ENCODE measurements around the gene ADGRB3.

The ADGRB3 gene

GRCh38 chr6:68642977-68643376 lies 7.9 kb downstream of the ADGRB3 start:
- Histone ChIP-seq H3K9me3 (ENCODE audit: control insufficient read depth in 2 of 2, low read length in 2 of 2) (no peaks in the 10 kb centered on the region), H3K27ac (ENCODE audit: low read length) (no peak overlapping the region), H3K4me3 (ENCODE audit: low read length in 2 of 2) (no peak overlapping the region), H3K27me3 (ENCODE audit: control insufficient read depth in 1 of 2, insufficient read depth in 2 of 2, low read length in 2 of 2) (peaks cover 4 to 9% of the 10 kb centered on the region in 2 donors), H3K9ac (ENCODE audit: low read length in 2 of 2) (no peak overlapping the region), H3K36me3 (ENCODE audit: control insufficient read depth in 2 of 2, insufficient read depth in 2 of 2, low read length in 2 of 2) (no peaks in the 10 kb centered on the region), H3K4me1 (ENCODE audit: control insufficient read depth, insufficient read depth, low read length) (no peaks in the 10 kb centered on the region)

DNA sequence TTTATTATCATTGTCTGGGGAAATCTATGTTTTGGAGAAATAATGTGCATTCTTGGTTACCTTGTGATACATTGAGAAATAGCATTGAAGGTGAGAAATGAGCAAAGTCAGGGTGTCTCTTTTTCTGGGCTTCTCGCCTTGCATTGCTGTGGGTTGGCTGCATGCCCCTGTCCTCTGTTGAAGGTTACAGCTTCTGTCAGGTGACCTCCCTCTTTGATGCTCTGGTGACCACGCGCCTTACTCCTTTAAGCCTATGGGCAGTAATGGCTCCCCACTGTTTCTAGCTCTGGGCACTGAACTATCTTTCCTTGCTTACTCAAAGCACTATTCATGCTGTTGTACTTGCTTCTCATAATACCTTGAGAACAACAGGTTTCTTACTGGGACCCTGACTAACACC lies 14.6 kb downstream of the ADGRB3 start:
- no peak overlapping the region for H3K9ac ChIP-seq (ENCODE audit: low read length in 2 of 2)
- no peak overlapping the region for H3K4me3 ChIP-seq (ENCODE audit: low read length in 2 of 2)
- no peaks in the 10 kb centered on the region for H3K4me1 ChIP-seq (ENCODE audit: control insufficient read depth, insufficient read depth, low read length)
- no peak overlapping the region for H3K27ac ChIP-seq (ENCODE audit: low read length)
- H3K36me3 ChIP-seq (ENCODE audit: control insufficient read depth in 2 of 2, insufficient read depth in 2 of 2, low read length in 2 of 2) = no peaks in the 10 kb centered on the region
- H3K27me3 ChIP-seq (ENCODE audit: control insufficient read depth in 1 of 2, insufficient read depth in 2 of 2, low read length in 2 of 2) = no peaks in the 10 kb centered on the region
- no peaks in the 10 kb centered on the region for H3K9me3 ChIP-seq (ENCODE audit: control insufficient read depth in 2 of 2, low read length in 2 of 2)

- Histone ChIP-seq H3K4me1 (ENCODE audit: control insufficient read depth, insufficient read depth, low read length) (no peaks in the 10 kb centered on the region), H3K9me3 (ENCODE audit: control insufficient read depth in 2 of 2, low read length in 2 of 2) (no peaks in the 10 kb centered on the region), H3K27me3 (ENCODE audit: control insufficient read depth in 1 of 2, insufficient read depth in 2 of 2, low read length in 2 of 2) (no peaks in the 10 kb centered on the region), H3K4me3 (ENCODE audit: low read length in 2 of 2) (no peak overlapping the region), H3K9ac (ENCODE audit: low read length in 2 of 2) (no peak overlapping the region), H3K36me3 (ENCODE audit: control insufficient read depth in 2 of 2, insufficient read depth in 2 of 2, low read length in 2 of 2) (no peaks in the 10 kb centered on the region), H3K27ac (ENCODE audit: low read length) (no peak overlapping the region)
These were observed 15.1 kb downstream of the ADGRB3 start for GRCh38 chr6:68650142-68650541.

- Histone ChIP-seq H3K4me3 (ENCODE audit: low read length in 2 of 2) (no peak overlapping the region), H3K4me1 (ENCODE audit: control insufficient read depth, insufficient read depth, low read length) (no peaks in the 10 kb centered on the region), H3K27me3 (ENCODE audit: control insufficient read depth in 1 of 2, insufficient read depth in 2 of 2, low read length in 2 of 2) (no peaks in the 10 kb centered on the region), H3K27ac (ENCODE audit: low read length) (no peak overlapping the region), H3K36me3 (ENCODE audit: control insufficient read depth in 2 of 2, insufficient read depth in 2 of 2, low read length in 2 of 2) (no peaks in the 10 kb centered on the region), H3K9ac (ENCODE audit: low read length in 2 of 2) (no peak overlapping the region), H3K9me3 (ENCODE audit: control insufficient read depth in 2 of 2, low read length in 2 of 2) (no peaks in the 10 kb centered on the region)
These were observed 16.2 kb downstream of the ADGRB3 start for GRCh38 chr6:68651011-68651985.

DNA sequence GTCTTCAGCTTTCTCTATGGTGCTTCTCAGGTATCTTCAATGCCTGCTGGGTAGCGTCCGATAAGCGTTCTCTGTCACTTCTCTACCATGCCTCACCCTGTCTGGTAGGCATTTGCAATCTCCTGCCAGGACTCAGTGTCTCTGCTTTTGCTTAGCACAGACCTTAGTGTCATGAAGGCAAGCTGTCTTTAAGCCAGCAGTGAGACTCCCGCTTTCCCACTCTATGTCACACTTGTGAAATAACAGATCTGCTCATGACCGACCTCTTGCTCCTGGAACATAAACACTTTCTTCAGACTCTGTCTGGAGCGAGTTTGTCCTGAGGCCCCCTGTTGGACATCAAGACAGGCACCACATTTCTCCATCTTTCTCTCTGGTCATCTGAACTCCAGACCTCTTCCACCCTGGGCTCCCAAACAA lies 17.0 kb downstream of the ADGRB3 start:
- no peaks in the 10 kb centered on the region for H3K36me3 ChIP-seq (ENCODE audit: control insufficient read depth in 2 of 2, insufficient read depth in 2 of 2, low read length in 2 of 2)
- H3K4me3 ChIP-seq (ENCODE audit: low read length in 2 of 2) = no peak overlapping the region
- no peaks in the 10 kb centered on the region for H3K9me3 ChIP-seq (ENCODE audit: control insufficient read depth in 2 of 2, low read length in 2 of 2)
- H3K4me1 ChIP-seq (ENCODE audit: control insufficient read depth, insufficient read depth, low read length) = no peaks in the 10 kb centered on the region
- no peaks in the 10 kb centered on the region for H3K27me3 ChIP-seq (ENCODE audit: control insufficient read depth in 1 of 2, insufficient read depth in 2 of 2, low read length in 2 of 2)
- no peak overlapping the region for H3K9ac ChIP-seq (ENCODE audit: low read length in 2 of 2)
- H3K27ac ChIP-seq (ENCODE audit: low read length) = no peak overlapping the region

DNA sequence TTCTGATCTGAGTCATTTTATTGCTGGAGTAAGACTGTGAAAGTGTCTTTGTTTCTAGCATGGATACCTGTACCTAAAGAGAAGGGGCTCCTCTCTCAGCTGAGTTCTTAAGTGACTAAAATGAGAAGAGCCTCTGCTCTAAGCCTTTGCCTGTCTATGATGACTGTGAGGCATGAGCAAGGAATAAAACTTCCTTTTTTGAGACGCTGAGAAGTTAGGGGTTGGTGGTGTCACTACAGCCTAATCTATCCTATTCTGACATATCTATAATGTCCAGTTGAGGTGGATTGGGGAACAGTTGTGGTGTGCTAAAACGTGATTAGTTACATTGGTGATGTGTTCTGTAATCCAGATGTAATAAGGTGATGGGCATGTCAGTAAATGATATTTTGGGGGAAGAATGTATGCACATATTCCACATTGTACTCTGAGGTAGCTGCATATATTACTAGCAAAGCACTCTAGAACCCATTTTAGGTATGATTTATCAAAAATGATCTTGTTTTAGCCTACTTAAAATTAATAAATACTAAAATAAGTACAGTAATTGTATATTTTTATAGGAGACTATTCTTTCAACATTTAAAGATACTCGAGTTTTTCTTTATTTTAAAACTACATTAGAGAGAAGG lies 18.1 kb downstream of the ADGRB3 start:
- no peaks in the 10 kb centered on the region for H3K27me3 ChIP-seq (ENCODE audit: control insufficient read depth in 1 of 2, insufficient read depth in 2 of 2, low read length in 2 of 2)
- no peaks in the 10 kb centered on the region for H3K4me1 ChIP-seq (ENCODE audit: control insufficient read depth, insufficient read depth, low read length)
- no peaks in the 10 kb centered on the region for H3K9me3 ChIP-seq (ENCODE audit: control insufficient read depth in 2 of 2, low read length in 2 of 2)
- H3K9ac ChIP-seq (ENCODE audit: low read length in 2 of 2) = no peak overlapping the region
- H3K4me3 ChIP-seq (ENCODE audit: low read length in 2 of 2) = no peak overlapping the region
- H3K36me3 ChIP-seq (ENCODE audit: control insufficient read depth in 2 of 2, insufficient read depth in 2 of 2, low read length in 2 of 2) = no peaks in the 10 kb centered on the region
- H3K27ac ChIP-seq (ENCODE audit: low read length) = no peak overlapping the region

- Histone ChIP-seq H3K27ac (ENCODE audit: low read length) (no peak overlapping the region), H3K4me3 (ENCODE audit: low read length in 2 of 2) (no peak overlapping the region), H3K36me3 (ENCODE audit: control insufficient read depth in 2 of 2, insufficient read depth in 2 of 2, low read length in 2 of 2) (no peaks in the 10 kb centered on the region), H3K27me3 (ENCODE audit: control insufficient read depth in 1 of 2, insufficient read depth in 2 of 2, low read length in 2 of 2) (no peaks in the 10 kb centered on the region), H3K9ac (ENCODE audit: low read length in 2 of 2) (no peak overlapping the region), H3K9me3 (ENCODE audit: control insufficient read depth in 2 of 2, low read length in 2 of 2) (no peaks in the 10 kb centered on the region), H3K4me1 (ENCODE audit: control insufficient read depth, insufficient read depth, low read length) (no peaks in the 10 kb centered on the region)
These were observed 18.6 kb downstream of the ADGRB3 start for GRCh38 chr6:68653706-68654089.

DNA sequence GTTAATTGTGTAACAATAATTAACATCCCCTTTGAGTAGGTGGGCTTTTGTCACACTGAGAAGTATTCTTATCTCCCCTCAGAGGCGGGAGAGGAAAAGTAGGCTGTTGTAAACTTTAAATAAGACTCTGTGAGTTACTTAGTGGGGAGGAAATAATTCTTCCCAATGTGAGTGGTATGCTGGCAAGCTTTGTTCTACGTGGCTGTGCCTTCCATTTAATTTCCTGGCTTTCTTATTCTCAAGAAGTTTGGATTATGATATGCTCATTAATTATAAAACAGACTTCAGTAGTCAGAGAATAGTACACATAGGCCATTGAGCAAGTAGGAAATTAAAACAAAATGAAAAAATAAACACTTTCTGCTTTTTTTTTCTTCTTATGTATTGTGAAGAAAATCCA lies 19.1 kb downstream of the ADGRB3 start:
- Histone ChIP-seq H3K27ac (ENCODE audit: low read length) (no peak overlapping the region), H3K9me3 (ENCODE audit: control insufficient read depth in 2 of 2, low read length in 2 of 2) (no peaks in the 10 kb centered on the region), H3K27me3 (ENCODE audit: control insufficient read depth in 1 of 2, insufficient read depth in 2 of 2, low read length in 2 of 2) (no peaks in the 10 kb centered on the region), H3K4me1 (ENCODE audit: control insufficient read depth, insufficient read depth, low read length) (no peaks in the 10 kb centered on the region), H3K4me3 (ENCODE audit: low read length in 2 of 2) (no peak overlapping the region), H3K36me3 (ENCODE audit: control insufficient read depth in 2 of 2, insufficient read depth in 2 of 2, low read length in 2 of 2) (no peaks in the 10 kb centered on the region), H3K9ac (ENCODE audit: low read length in 2 of 2) (no peak overlapping the region)

DNA sequence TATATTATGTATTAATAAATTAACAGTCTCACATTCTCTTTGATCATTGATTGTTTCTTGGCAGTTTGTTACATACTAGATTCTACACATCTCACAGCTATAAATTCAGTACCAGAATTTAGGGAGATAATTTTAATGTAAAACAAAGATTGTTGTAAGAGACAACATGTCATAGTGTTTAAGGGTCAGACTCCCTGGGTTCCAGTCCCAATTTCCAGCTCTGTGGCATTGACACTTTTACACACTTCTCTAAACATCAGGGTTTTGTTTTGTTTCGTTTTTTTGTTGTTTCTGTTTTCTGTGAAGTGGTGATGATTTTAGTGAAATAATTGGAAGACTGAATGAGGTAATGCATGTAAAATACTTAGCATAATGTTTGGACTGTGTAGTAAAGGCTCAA lies 19.9 kb downstream of the ADGRB3 start:
- Histone ChIP-seq H3K9ac (ENCODE audit: low read length in 2 of 2) (no peak overlapping the region), H3K27me3 (ENCODE audit: control insufficient read depth in 1 of 2, insufficient read depth in 2 of 2, low read length in 2 of 2) (no peaks in the 10 kb centered on the region), H3K27ac (ENCODE audit: low read length) (no peak overlapping the region), H3K36me3 (ENCODE audit: control insufficient read depth in 2 of 2, insufficient read depth in 2 of 2, low read length in 2 of 2) (no peaks in the 10 kb centered on the region), H3K4me1 (ENCODE audit: control insufficient read depth, insufficient read depth, low read length) (no peaks in the 10 kb centered on the region), H3K4me3 (ENCODE audit: low read length in 2 of 2) (no peak overlapping the region), H3K9me3 (ENCODE audit: control insufficient read depth in 2 of 2, low read length in 2 of 2) (no peaks in the 10 kb centered on the region)

DNA sequence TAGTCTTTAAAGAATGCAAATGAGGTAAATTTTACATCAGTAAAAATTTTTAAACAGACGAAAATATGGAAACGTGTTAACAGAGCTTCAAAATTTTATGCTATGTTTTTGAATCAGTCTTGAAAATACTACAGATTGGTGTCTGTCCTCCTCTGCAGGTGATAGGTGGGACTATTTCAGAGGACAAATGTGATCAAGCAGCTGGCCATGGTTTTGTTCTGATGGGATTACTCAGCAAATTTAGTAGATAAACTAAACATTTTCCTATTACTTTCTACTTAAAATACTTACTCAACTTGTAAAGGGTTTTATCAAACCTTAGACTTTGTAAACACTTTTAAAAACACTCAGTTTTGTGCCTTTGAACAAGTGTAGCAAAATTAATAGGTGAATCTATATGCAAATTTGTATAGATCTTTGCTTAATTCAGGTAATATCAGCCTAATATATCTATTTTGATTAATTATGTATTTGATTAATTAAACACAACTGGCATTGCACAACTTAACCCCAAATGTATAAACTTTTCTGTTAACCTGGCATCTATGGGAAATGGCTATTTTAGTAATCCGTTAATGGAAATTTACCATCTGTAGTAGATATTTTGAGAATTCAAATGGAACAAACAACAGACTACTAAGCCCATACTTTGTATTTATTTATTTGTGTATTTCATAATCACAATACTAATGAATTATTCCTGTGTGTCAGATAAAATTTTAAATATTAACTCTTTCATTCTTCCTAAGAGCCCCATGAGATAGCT lies 22.5 kb downstream of the ADGRB3 start:
- no peaks in the 10 kb centered on the region for H3K36me3 ChIP-seq (ENCODE audit: control insufficient read depth in 2 of 2, insufficient read depth in 2 of 2, low read length in 2 of 2)
- H3K4me1 ChIP-seq (ENCODE audit: control insufficient read depth, insufficient read depth, low read length) = no peaks in the 10 kb centered on the region
- no peak overlapping the region for H3K27ac ChIP-seq (ENCODE audit: low read length)
- no peak overlapping the region for H3K9ac ChIP-seq (ENCODE audit: low read length in 2 of 2)
- no peaks in the 10 kb centered on the region for H3K9me3 ChIP-seq (ENCODE audit: control insufficient read depth in 2 of 2, low read length in 2 of 2)
- no peak overlapping the region for H3K4me3 ChIP-seq (ENCODE audit: low read length in 2 of 2)
- no peaks in the 10 kb centered on the region for H3K27me3 ChIP-seq (ENCODE audit: control insufficient read depth in 1 of 2, insufficient read depth in 2 of 2, low read length in 2 of 2)
